Fibroblast of upper back skin (primary cell): Measurements from ENCODE around the gene OR52K1.
"Not testable (repeated sequence)": the region's sequence is repeated elsewhere in the genome, so short reads cannot be mapped to it uniquely, and the experiment has no call there.

Experiments used
- DNase-seq: peaks from one replicate; pipeline ENCODE4 v3.0.0-alpha.2; 2013

Gene OR52K1

DNA sequence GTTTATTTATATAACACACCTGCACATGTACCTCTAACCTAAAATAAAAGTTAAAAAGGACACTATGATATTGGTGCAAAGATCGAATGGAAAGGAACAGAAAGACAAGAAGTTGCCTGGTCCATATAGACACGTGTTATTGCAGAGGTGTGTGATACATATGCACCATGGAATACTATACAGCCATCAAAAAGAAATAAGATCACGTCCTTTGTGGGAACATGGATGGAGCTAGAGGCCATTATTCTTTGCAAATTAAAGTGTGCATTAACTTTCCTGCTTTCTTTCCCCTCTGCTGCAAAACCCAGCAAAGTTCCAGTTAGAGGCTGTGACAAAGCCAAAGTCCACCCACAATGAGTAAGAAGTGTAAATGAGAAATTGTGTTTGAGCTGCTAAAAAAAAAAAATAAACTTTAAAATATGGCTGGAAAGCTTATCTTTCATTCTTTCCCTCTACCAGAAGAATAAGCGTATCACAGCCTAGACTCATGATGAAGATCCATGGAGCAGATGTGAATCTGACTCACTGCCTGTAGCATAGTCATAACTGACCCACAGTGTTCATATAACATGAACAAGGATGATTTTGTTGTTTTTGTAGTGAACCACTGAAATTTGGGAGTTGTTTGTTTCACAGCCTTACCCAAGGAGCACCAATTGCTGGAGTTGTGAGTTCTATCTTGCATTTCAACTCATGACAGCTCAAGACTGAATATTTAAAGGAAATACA is 9.6 kb downstream of the OR52K1 start:
- no peak for DNase-seq

GRCh38 chr11:4493480-4493818 is 11.0 kb downstream of the OR52K1 start:
- DNase-seq, result no peak

DNA sequence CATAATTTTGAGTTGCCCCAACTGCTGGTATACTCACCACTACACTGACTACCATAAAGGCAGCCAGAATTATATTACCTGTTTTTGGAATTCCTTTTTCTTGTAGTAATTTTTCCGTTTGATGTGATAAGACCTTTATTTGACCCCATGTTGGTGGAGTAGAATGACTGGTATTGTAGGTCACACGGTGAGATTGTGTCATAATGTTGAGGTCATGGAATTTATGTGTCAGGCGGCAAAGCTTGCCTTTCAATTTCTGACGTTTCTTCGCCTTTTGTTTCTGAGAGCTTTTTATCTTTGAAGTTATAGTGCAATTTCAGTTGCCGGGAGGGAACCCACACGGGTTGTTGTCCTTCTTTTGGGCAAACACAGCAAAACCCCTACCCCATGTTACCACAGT is 13.0 kb downstream of the OR52K1 start:
- DNase-seq, result no peak

DNA sequence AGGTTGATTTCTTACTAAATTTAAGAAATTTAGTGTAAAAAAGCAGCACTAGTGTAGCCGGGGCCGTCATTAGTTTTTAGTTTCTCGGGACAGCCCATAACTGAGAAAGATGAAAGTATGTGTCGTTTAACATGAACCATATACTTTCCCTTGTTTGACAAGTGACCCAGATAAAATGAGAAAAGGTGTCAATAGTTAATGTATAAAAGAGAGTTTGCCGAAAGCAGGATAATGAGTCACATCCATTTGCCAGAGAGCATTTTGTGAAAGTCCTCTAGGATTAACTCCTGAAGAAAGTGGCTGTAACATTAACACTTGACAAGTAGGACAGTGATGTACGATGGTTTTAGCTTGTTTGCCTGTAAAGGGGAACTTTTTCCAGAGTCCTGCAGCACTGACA is 13.5 kb downstream of the OR52K1 start:
- no peak for DNase-seq

DNA sequence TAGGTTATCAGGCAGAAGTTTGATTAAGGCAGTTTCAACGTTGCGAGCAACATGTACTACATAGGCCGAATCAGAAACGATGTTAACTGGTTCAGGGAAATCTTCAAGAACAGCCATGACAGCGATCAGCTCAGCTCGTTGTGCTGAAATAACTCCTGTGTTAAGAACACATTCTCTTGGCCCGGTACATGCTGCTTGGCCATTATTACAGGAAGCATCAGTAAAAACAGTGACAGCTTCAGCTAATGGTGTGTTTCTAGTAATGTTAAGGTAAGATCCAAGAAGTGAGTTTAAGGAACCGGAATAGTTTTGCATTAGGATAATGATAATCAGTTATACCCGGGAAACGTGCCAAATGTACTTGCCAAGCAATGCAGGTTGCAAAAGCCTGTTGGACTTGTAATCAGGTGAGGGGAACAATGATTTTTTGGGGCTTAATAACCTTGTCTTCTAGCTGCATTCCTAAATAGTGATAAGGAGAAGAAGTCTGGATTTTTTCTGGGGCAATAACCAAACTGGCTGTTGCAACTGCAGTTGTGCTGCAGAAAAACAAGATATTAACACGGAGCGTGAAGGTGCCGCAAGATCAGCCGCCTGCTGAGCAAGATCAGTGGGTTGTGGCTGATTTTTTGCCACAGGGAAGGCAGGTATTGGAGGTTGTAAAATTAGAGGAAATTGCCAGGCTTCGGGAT is 14.3 kb downstream of the OR52K1 start:
- DNase-seq, result no peak

DNA sequence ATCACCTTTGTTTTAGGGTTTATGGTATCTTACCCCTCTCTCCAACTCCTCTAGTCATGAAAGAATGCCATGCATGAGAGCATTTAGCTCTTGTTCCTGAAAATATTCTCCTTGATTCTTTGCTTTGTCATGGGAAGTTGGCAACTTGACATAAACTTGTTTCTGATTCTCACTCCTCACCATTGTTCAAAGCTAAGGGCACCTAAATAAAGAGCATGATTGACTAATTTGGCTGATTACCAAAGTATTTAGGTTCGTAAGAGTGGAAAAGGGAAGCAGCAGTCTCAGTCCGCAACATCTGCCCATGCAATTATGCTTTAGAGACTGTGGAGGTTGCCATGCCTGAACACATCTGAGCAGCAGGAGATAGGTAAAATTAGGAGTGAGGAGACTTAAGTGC is 26.4 kb downstream of the OR52K1 start:
- no peak for DNase-seq

- no peak for DNase-seq
These were observed 29.1 kb downstream of the OR52K1 start for GRCh38 chr11:4511282-4512245.

DNA sequence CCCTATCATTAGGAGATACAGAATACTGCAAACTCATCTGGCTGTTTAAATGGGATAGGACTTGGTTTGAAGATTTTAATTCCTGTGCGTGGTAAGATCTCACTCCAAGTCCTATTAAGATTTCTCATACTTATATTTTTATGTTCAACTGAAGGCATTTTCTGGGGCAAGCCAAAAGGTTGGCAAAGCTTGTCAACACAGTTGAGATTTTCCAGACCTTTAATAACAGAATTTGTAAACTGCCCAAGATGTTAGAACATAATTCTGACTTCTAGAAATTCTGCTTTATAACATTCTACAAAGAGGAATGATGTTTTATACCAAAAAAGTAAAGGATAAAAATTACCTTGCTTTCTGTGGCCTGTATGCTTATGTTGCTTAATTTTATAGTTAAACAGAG is 31.8 kb downstream of the OR52K1 start:
- DNase-seq, result no peak

DNA sequence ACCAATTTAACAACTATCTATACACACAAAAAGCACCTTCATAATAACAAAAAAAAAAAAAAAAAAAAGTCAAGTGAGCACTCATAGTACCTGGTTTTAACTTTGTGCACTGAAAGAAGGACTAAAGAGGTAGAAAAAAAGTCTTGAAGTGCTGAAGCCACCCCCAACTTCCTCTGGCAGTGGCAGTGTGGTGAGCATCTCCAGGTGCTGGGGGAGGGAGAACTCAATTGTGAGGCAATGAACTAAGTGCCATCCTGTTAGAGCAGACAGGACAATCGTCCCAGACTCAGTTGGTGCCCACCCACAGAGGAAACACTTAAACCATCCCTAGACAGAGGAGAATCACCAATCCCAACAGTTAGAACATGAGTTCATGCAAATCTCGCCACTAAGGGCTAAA is 39.9 kb downstream of the OR52K1 start:
- no peak for DNase-seq

DNA sequence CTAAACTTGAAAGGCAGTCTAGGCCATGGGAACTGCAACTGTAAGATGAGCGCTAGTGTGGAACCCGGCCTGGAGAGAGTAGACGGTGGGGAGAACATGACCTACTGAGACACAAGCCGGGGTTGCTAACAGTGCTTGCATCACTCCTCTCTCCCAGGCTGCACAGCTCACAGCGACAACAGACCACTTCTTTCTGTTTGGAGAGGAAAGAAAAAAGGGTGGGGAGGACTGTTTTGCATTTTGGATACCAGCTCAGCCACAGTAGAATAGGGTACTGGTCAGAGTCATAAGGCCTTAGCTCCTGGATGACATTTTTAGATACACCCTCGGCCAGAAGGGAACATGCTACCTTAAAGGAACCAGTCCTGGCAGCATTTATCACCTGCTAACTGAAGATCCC is 40.3 kb downstream of the OR52K1 start:
- DNase-seq, result no peak

DNA sequence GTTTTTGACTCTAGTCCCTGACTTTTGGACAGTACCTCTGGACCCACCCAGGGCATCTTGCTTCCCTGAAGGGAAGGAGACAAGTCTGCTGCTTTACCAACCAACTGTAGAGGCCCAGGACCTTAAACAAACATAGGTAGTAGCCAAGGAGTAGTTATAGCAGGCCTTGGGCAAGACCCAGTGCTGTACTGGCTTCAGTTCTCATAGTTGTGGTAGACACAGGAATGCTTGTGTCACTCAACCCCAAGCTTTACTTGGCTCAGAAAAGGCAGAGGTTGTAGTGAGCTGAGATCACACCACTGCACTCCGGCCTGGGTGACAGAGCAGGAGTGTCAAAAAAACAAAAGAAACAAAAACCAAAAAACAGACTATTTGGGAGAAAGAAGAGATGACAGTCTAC is 41.2 kb downstream of the OR52K1 start:
- no peak for DNase-seq

DNA sequence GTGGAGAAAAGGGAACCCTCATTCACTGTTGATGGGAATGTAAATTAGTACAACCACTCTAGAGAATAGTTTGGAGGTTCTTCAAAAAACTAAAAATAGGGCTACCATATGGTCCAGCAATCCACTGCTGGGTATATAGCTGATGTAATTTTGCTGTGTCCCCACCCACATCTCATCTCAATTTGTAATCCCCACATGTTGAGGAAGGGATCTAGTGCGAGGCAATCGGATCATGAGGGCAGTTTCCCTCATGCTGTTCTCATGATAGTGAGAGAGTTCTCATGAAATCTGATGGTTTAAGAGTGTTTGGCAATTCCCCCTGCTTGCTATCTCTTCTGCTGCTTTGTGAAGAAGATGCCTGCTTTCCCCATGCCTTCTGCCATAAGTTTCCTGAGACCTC is 45.5 kb downstream of the OR52K1 start:
- DNase-seq, result no peak

DNA sequence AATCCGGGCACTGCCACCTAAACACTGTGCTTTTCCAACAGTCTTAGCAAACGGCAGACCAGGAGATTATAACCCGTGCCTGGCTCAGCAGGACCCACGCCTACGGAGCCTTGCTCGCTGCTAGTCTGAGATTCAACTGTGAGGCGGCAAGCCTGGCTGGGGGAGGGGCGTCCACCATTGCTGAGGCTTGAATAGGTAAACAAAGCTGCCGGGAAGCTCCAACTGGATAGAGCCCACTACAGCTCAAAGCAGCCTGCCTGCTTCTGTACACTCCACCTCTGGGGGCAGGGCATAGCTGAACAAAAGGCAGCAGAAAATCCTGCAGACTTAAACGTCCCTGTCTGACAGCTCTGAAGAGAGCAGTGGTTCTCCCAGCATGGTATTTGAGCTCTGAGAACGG is 49.2 kb downstream of the OR52K1 start:
- DNase-seq, result not testable (repeated sequence)

- peak; percentile 22 for DNase-seq
These were observed 57.3 kb downstream of the OR52K1 start for GRCh38 chr11:4539603-4540219.

GRCh38 chr11:4541071-4541470 is 58.6 kb downstream of the OR52K1 start:
- no peak for DNase-seq
